SU-DHL-6 (cell line): ENCODE data around the gene ETV6.

Experiments used
- CTCF ChIP-seq: fragments of 200-600 bp; sonication (generic); IDR thresholded peaks from one replicate; pipeline ENCODE4 v1.5.1; 2017; ENCODE audit warnings: antibody characterized with exemption, mild to moderate bottlenecking, low read length, moderate library complexity; ENCODE audit not compliant: insufficient read depth, poor library complexity, severe bottlenecking
- EZH2phosphoT487 ChIP-seq: fragments of 200-600 bp; sonication (generic), shearing (Covaris generic); conservative IDR thresholded peaks from 2 replicates; pipeline ENCODE4 v1.6.1; 2018; ENCODE audit warnings: mild to moderate bottlenecking, antibody characterized with exemption, low read length, moderate library complexity, mixed read lengths

- TF ChIP-seq CTCF (no peak), EZH2phosphoT487 (no peak)
These were observed 162.7 kb downstream of the ETV6 start for GRCh38 chr12:11812241-11812585.
